HG02840 (cell line): Measurements from ENCODE around the gene SUN5.

Experiments used
- ATAC-seq: cut with Tn5 transposase; IDR thresholded peaks from one replicate; pipeline ENCODE4 v1.9.1; 2021; ENCODE audit warnings: mild to moderate bottlenecking, moderate library complexity, moderate number of reproducible peaks; ENCODE audit not compliant: unreplicated experiment, low FRiP score

SUN5 gene

DNA sequence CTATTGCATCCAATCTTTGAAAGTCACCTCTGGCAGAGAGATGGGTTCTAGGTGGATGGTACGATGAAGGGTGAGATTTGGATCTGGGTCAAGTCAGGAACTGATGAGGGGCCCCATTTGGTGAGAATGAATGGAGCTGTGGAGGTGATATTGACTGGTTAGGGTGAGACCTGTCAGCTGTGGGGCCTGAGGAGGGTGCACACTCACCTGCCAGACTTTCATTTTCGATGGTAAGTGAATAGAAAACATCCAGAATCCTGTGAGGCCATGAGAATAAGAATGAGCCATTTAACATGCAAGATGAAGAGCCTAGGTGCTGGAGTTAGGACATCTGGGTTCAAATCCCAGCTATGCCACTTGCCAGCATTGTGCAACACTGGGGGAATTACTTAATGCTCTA is 6.8 kb downstream of the SUN5 start:
- ATAC-seq = no peak

DNA sequence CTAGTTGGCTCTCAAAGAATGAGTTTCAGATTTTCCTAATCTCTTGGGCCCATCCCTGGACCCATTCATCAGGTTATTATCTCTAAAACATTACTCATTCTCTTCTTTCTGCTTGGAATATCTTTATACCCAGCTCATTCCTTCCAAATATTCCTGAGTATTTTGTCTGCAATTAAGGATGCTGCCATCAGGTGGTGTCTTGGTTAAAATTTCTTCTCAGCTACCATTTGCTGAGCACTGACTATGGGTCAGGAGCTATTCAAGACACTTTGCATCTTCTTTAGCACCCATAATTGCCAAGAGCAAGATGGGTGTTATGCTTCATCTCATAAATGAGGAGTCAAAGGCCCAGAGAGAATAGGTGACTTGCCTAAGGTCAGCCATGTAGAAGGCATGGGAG is 8.4 kb downstream of the SUN5 start:
- ATAC-seq = no peak

DNA sequence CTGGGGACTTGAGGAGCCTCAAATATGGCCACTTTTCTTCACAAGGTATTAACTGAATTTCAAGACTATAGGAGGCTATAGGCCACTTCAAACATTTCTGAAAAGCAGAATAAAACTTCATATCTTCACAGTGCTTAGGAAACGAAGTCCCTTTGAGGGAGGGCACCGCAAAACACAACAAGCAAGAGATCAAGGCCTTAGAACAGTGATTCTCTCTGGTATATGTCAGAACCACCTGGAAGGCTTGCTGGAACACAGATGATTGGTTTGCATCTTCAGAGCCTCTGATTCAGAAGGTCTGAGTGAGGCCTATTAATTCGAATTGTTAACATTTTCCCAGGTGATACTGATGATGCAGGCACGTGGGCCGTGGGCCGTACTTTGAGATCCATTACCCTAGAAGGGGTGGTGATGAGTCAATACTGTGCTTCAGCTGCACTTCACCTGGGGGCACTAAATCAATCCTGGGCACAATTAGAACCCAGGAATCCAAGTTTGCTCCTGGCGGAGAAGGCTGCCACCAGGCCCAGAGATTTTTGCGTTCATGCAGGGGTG is 10.7 kb downstream of the SUN5 start:
- no peak for ATAC-seq

DNA sequence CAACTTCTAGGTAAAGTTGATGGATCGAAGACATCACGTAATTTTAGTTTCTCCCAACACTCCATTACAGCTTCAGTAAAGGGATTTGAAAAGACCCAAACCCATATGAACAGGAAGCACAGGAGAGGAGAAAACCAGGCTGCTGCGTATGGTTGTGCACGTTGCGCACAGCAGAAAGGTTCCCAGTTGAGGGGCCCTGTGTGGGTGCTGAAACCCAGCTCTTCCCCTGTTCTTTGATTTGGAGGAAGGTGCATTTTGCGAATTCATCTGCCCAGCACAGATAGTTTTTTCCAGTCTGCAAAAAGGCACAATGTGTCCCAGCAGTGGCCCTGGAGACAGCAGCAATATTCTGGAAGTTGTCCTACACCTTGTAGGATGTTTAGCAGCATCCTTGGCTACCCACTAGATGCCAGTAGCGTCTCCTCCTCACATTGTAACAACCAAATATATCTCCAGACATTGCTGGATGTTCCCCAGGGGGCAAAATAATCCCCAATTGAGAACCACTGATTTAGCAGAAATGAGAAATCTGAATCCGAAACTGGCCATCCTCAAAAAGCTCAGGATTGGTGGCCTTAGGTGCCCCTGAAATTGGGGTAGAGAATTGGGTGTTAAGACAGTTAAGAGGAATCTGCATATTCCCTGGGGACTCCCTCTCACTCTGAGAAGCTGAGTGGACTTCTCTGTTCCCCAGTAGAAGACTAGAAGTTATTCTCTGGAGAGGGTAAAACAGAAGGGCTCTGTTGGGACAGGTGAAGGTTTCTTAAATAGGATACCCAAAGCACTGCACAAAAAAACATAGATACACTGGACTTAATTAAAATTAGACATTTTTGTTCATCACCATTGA is 12.2 kb downstream of the SUN5 start:
- ATAC-seq = no peak

DNA sequence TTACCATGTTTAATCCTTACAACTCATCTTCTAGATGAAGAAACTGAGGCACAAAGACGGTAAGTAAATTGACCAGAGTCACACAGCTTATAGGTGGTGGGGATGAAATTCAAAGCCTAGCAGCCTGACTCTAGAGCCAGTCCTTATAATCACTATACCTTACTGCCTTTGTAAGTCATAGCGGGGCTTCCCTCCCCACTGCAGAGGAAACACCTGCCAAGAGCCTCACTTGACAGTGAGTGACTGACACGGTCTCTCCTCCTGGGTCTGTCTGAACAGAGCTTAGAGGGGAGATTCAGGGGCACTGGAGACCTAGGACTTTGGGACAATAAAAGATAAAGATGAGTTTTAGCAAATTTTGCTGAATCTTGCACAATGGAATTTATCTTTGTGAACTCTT is 12.8 kb downstream of the SUN5 start:
- no peak for ATAC-seq

DNA sequence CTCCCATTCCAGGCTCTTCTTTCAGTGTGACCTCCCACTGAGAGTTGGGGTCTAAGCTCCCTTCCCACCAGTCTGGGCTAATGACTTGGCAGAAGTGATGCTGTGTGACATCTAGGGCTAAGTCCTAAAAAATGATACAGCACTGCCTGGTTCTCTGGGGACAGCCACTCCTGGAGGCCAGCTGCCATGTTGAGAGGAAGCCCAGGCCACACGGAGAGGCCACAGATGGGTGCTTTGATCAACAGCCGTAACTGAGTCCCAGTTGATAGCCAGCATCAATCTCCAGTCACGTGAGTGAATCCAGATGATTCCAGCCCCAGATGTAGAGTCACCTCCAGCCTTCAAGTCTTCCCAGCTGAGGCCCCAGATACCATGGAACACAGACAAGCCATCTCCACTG is 13.8 kb downstream of the SUN5 start:
- no peak for ATAC-seq

DNA sequence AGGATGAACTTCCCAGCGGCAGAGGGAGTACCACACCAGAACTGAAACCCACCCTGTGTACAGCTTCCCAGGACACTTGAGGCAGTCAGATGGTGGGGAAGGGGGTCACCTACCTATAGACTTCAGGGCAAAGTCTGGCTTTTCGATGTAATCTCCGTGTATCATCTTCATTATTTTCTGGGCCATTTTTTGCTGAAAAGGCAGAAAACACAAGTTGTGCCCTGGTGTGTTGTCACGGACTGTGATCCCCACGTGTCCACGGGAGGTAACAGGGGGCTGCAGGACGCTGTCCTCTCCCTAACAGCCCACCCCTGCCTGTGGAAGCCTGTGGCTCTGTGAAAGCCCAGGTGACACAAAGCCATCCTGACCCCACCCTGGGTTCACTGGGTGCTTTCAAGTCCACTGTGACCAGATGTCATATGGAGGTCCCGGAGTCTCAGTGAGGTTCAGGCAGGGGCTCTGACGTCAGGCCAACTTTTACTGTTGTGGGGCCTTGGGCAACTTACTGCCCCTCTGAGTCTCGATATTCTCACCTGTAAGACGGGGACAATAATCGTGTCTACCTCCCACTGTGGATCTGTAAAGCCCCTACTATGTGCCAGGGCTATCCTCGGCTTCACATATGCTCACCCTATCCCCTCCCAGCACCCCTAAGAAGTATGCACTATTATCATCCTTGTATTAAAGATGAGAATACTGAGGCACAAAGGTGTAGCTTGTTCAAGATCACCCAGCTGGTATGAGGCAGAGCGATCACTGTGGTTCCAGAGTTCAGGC is 14.5 kb downstream of the SUN5 start:
- no peak for ATAC-seq

DNA sequence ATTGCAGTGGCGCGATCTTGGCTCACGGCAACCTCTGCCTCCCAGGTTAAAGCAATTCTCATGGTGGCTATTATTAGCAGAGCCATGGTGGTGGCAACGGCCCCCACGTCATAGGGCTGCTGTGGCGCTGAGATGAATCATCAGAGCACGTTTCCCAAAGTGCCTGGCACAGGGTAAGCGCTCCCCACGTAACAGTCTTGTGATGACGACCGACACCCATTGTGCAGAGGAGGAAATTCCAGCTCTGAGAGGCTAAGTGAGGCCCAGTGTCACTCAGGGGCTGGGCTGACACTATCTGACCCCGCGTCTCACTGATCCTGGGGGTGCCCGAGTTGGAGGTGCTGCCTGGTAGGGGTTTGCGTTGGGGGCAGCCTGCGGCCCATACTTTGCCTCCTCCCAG is 16.2 kb downstream of the SUN5 start:
- no peak for ATAC-seq

DNA sequence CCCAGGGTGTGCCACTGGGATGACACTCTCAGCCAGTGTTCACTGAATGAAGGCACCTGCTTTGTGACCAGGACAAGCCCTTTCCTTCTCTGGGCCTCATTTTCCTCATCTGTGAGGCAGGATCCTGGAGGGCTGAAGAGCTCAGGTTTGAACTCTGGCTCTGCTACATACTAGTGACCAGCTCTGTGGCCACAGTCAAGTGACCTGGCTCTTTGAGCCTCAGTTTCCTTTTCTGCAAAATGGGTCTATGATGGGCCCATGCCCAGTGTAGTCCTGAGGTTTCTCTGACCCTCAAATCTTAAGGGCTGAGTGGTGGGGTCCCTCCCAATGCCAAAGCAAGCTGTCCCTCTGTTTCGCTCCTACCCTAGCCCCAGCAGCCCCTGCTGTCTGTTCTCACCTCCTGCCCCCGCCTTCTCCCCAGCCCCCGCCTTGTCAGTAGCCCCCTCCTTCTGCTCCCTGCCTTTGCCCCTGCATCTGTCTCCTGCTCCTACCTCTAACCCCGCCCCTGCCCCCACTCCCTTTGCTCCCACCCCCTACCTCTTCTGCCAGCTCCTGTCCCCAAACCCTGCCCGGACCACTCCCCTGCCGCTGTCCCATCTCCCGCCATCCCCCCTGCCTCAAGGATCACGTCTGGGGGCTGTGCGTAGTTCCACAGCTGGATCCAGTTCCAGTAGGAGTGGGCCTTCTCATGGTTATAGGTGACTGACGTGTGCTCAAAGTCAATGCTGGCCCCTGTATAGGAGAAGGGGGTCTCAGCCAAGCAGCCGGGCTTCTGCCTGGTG is 17.0 kb downstream of the SUN5 start:
- ATAC-seq = no peak

DNA sequence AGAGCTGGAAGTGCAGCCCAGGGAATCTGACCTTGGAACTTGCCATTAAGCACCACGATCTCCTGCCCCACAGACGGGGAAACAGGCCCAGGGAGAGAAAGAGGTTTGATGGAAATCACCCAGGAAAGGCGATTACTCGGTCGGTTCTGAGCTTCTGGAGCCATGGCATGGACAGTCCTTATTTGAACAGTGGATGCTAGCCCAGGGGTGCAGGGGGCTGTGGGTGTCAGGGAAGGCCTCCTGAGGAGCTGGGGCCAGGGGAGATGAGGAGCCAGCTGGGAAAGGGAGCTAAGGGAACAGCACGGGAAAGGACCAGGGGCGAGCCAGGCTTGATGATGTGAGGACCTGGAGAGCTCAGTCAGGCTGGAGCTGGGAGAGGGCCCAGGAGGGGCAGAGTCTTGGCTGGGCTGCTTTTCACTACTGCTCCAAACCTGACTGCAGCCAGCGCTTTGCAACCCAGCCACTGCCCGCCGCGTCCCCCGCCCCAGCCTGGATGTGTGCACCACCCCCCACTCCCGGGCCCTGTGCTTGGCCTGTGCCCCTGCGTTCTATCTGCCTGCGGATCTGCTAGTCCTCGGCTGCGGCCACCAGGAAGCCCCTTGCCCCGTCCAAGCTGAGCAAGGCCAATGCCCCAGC is 17.8 kb downstream of the SUN5 start:
- no peak for ATAC-seq

DNA sequence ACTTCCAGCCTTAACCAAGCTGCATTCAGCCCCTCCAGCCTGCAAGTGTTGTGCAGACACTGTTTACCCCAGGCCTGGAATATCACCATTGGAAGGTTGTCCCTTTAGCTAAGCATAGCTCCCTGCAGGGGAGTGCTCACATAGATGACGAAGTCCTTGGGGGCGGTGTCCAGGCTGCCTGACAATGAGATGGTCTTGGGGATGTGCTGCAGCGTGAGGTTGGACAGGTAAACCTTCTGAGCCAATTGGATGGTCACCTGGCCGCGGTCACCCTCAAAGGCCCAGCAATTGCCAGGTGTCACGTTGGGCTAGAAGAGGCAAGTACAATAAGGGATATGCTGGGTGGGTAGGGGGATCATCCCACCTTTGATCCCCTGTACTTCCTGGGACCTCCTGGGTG is 18.6 kb downstream of the SUN5 start:
- ATAC-seq = no peak

DNA sequence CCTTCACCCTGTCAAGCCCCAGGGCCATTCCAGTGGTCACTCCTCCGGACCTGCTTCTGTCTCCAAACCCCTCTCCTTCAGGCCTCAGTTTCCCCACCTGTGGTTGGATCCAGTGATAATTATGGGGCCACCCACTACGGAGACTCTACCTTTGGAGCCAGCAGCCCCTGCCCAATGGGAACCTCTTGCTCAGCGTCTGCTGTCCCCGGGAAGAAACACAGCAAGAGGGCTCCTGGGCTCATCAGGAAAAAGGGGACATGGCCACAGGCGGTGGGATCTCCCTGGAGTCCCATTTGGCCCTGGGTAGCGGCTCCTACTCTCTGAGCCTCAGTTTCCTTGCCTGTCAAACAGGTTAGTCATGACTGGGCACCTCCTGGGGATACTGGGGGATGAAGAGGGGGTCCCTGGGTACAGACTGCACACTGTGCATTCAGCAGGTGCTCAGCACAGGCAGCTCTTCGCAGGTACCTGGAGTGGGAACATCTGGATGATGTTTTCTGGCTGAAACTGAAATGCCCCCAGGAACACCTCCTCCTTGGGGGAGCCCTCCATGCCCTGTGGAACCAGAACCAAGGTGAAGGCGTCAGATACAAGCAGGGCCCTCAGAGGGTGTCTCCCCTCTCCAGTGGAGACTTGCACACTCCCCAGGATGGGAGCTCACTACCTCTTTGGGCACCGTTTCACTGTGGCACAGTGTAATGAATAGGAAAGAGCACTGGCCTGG is 19.4 kb downstream of the SUN5 start:
- no peak for ATAC-seq

DNA sequence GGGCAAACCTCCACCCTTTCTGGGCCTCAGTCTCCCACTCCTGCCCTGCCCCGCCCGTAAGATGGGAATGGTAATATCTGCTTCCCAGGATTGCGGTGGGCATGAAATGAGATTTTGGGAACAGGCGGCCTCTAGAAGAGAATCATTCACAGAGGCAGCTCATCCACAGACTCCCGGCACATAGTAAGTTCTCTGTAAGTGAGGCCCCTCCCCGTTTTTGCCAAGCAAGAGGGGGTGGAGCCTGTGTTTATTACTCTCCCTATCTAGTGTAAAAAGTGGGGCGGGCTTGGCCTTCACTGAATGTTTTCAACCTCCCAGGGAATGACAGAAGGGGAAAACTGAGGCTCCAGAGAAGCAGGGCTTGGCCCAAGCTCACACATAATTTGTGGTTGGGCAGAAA is 20.0 kb downstream of the SUN5 start:
- no peak for ATAC-seq

DNA sequence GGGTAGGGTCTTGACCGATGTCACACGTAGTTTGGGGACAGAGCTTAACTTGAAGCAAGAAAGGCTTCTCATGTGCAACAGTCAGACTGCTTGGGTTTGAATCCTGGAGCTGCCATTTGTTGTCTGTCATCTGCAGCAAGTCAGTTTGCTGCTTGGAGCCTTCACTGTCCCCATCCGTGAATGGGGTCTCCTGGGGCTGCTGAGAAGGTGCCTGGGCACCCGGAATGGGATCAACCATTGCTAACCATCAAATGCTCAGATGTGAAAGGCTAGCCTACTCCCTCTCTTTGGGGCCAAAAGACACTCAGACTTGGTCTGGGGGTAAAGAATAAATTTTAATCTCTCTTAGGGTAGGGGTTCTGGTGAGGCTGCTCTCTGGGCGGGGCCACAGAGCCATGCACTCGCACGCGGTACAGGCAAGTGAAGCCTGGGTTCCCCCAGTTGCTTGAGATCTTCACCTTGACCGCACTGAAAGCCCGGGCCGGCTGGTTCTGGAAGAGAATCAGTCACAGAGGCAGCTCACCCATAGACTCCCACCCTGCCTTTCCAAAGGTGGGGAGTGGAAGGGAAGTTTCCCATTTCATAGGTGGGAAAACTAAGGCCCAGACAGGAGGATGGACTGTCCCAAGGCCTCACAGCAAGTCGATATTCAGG is 20.6 kb downstream of the SUN5 start:
- ATAC-seq = no peak

DNA sequence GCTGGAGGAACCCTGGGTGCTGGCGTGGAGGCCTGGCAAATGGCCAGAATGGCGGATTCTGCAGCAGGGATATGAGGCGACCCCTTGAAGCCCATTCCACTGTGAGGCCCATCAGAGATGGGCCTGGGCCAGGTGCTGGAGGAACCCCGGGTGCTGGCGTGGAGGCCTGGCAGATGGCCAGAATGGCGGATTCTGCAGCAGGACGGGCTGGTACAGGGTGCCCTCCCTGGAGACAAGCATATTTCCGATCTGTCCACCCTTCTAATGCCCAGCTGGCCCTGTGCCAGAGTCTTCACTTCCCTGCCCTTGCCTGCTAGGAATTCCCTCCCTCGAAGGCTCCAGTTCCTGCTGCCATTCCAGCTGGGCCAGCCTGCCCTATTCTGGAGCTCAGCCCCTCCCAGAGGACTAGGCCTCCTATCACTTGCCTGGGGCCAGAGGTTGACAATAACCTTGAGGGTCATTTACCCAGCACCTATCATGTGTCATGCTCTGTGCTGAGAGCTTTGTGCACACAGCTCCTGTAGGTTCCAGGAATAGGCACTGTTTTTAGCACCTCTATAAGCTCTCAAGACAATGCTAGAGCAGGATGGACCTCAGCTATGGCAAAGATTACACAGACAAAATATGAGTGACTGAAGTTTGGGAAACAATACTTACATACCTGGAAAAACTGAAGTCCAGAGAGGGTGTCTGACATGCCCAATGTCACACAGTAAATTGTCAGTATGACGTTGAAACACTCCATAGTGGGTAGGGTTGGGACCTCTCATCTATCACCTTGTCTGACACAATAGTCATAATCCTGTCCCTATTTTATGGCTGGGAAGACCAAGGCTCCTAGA is 21.4 kb downstream of the SUN5 start:
- no peak for ATAC-seq

DNA sequence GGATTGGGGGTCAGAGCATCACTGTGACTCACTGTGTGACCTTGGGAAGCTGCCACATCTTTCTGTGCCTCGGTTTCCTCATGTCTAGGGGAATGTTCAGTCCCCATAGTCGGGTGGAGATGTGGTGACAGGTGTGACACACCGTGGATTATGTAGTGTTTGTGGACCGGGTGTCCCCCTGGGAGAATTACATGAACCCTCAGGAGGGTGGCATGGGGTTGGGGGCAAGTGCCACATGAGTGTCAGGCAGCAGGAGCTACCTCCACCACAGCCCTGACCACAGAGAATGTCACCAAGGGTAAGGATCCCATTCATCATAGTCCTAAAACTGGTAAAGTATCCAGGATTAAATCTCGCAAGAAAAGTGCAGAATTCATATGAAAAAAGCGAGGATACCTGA is 23.2 kb downstream of the SUN5 start:
- ATAC-seq = no peak

DNA sequence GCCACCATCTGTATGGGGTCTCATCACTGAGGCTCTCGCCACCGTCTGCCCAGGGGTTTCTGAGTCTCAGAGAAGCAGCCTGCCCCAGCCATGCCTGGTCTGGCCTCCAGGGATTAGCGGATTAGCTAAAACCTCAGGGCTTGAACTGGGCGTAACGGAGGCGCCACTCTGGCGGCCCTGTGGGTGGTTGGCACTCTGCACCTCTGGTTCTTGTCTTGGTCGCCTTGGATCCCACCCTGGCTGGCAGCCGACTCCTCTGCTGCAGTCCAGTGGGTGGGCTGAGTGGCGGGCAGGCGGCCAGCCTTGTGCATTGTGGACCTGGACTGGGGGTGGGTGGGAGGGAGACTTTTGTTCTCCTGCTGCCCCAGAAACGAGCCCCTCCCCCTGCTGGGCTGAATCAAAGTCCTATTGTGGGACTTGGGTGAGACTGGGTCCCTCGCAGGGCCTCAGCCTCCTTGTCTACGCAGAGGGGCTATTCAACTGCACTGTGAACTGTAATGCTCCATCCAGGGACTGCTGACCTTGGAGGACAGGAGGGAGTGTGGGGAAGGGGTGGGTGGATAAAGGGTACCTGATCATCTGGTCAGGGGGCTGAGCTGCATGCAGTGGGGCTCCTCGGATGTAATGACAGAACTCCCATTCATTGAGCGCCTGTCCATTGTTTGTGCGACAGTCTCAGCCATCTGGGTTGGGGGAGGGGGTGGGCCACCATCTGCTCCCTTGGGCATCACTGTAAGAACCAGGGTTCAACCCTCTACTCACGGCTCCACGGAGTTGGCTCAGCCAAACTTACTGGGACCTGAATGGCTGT is 23.9 kb downstream of the SUN5 start:
- ATAC-seq = no peak
